ENCODE data around the gene OR10G7.

Gene OR10G7, protein sequence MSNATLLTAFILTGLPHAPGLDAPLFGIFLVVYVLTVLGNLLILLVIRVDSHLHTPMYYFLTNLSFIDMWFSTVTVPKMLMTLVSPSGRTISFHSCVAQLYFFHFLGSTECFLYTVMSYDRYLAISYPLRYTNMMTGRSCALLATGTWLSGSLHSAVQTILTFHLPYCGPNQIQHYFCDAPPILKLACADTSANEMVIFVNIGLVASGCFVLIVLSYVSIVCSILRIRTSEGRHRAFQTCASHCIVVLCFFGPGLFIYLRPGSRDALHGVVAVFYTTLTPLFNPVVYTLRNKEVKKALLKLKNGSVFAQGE

GRCh38 chr11:124041254-124041653 lies at the start of gene OR10G7:
Gene OR10G7, minus strand, starts transcription at chr11:124041325. Its CDS starts 2,324 bp downstream, at chr11:124039001.
- DNase-seq: no peak

DNA sequence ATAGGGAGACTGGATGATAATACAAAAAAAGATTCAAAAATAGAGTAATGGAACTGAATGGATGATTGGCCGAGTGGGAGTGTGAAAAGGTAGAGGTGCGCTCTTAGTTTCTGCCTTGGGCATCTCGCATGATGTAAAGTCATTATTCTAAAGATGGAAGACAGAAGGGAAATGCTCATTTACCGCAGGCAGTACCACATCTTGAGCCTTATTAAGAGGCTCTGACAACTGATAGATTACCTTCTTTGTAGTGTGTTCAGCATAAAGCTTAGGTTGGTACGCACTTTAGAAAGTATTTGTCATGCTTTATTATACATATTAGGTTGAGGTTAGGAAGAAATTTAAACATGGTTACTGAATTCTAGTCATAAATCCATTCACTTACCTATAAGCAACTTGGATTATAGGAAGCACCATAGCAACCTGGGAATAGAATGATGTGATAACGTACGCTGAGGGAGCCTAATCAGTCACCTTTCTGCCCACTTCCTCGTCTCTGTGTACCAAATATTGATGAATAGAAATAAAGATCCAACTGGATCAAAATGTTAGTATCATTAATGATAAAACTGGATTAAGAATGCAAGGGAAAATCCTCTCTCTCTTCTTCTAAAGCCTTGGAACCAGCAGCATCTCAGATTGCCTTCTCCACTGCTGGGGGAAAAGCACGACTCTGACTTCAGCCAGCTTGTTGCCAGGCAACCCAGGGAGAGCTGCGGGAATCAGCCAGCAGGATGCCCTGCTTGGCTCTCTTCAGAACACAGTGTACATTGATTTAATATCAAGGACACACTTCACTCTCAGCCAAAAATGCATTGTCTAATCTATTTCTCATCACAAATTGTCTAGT lies 45.1 kb upstream of the OR10G7 start:
- no peak for DNase-seq

DNA sequence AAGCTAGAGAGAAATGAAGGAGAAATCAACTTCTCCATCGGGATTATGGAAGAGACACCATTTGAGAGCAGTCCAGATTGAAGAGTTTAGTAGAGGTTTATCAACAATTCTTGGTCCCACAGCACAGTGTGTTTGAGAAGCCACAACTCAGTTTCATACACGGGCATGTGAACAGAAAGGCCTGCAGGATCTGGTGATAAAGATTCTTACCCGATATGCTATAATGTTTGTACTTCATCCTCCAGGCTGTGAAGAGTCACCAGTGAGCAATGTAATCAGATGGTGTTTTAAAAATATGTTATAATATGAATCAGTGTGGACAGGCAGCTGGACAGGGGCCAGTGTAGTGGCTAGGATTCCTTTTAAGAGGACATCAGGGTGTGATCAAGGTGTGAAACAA lies 44.5 kb upstream of the OR10G7 start:
- DNase-seq: no peak

DNA sequence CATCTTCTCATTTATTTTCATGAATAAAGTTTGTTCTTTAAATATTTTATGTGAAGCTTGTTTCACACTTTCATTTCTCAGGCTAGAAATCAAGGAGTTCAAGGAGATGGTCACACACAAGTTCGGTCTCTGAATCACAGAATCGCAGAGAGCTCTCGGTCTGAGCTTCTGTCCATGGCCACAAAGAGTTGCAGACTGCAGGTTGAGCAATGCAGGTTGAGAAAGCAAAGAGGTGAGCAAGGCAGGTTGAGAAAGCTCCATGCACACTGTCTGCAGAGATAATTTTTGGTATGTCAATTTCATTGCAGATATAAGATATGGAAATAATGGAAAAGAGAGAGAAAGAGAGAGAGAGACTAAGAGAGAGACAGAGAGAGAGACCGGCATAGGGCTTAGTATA lies 41.2 kb upstream of the OR10G7 start:
- DNase-seq: no peak

DNA sequence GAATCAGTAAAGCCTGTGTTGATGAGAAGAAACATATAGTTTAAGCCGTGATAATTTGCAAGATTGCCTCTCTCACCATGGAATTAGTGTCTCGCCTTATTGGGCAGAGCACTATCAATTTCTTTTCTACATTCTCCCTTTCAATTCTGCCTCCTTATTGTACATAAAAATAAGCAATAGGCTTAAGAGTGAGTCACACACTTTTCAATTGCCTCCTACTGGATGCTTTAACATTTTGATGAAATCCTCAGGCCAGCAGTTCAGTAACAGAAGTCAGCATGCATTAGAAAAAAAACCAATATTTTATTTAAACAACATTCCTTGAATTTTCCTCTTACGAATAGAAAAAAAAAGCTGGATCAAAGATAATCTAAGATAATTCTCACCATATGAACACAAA lies 40.4 kb upstream of the OR10G7 start:
- DNase-seq: no peak

- no peak for DNase-seq
Observed at GRCh38 chr11:124080327-124081001, 39.3 kb upstream of the OR10G7 start.

DNA sequence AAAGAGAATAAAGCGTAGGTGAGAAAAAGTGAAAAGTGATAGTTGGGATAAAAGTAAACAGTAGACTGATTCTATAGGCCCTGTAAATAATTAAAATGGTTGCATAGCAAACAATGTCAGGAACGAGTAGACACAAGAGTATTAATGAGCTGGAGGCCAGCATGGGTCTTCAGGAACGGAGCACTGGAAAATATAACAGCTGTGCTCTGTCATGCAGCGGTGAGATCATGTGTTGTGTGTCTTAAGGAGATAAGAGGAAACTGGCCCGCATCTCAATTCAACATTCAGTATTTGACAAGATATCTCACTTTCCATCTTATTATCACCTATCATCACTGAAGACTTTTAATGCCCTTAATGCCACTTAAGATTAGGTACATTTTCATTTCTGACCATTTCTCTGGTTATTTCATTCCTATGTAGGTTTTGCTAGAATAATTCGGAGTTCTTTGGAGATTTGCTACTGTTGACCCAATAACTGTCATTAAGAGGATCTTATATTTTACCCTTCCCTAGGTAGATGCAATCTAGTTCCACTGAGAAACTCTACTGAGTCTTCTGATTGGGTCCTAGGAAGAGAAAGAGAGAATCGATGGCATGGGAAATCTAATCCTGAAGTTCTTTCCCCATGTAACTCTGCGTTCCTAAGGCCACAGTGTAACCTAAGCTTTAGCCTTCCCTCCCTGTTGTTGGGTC lies 38.7 kb upstream of the OR10G7 start:
- no peak for DNase-seq

- DNase-seq: no peak
Observed at GRCh38 chr11:124078591-124078990, 37.5 kb upstream of the OR10G7 start.

DNA sequence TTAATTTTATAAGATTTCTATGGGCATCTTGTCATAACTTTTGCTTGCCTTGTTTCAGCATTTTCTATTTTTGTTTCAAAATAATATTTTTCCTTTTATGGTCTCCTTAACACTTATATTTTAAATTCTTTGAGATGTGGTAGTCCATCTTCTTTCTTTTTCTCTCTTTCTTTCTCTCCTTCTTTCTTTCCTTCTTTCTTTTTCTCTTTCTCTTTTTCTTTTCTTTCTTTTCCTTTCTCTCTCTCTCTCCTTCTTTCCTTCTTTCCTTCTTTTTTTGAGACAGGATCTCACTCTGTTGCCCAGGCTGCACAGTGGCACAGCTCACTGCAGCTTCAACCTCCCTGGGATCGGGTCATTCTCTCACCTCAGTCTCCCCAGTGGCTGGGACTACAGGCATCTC lies 36.1 kb upstream of the OR10G7 start:
- no peak for DNase-seq

DNA sequence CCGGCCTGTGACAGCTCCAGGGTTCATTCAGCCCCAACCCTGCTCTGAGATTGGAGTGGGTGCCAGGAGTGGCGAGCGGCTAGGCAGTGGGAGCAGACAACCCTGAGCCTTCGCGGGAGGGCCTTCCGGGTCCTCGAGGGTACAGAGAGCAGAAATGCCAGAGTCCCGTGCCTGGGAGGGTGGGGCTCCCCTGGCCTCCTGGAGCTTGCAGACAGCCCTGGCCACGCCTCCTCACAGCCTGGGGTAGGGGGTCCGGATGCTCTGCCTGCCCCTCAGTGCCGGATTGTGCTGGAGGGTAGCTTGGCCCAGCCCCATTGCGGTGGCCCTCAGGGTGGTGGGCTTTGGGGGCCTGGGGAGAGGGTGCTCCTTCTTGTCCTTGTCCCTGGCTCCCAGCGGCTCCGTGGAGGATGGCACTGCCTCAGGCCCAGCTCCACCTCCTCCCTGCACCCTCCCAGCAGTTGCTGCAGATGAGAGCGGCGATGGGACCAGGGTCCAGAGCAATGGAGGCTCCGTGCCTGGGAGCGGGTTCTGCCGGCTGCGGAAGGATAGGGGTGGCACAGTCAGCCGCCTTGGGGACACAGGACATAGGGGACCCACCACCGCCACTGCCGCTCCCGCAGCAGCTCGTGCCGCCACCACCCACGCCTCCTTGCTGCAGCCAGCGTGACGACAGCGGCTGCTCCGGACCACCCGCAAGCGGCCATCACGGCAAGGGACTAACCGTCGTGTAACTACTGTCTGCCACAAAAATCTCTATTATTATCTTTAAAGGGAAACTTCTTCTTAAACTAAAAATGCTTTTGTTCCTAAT lies 34.9 kb upstream of the OR10G7 start:
- no peak for DNase-seq

DNA sequence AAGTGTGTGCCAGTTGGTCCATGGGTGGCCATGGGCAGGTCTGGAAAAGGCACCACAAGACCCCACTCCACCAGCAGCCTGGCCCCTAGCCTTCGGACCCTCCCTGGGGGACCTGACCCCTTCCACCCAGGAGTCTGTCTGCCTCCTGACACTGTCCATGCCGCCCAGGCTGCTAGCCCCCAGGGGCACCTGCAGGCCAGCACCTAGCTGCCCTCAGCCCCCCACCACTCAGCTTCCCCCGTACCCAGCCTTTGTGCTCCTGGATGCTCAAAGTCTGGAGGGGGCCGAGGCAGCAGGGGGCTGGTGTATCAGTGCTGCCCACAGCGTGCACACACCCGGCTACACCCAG lies 34.3 kb upstream of the OR10G7 start:
- DNase-seq: no peak

DNA sequence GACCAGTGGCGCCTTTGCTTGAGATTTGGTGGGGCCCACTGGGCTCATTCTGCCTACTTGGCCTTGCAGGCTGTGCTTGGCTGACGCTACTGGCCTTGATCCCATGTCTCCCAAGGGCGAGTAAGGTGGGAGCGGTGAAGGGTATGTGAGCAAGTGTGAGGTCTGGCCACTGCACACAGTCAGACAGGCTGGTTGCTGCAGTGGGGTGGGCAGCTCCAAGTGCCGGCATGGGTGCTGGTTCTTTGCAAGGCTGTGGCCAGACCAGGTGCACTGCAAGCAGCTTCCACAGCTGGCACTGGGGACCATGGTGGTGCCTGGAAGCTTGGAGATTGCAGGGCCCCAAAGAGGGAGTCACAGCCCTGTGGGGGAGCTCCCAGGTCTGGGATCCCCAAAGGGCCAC lies 33.4 kb upstream of the OR10G7 start:
- no peak for DNase-seq

DNA sequence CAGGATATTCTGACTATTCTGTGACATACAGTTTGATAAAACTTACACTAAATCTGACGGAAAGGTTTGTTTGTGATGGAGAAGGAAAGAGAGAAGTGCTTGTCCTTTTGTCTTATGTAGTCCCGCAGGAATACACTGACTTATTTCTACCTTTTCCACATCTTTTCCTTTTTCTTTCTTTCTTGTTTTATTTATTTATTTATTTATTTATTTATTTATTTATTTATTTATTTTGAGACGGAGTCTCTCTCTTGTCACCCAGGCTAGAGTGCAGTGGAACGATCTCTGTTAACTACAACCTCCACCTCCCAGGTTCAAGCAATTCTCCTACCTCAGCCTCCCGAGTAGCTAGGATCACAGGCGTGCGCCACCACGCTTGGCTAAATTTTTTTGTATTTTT lies 31.0 kb upstream of the OR10G7 start:
- DNase-seq: no peak

- DNase-seq: no peak
Observed at GRCh38 chr11:124071623-124071948, 30.5 kb upstream of the OR10G7 start.

- peak; percentile 6 for DNase-seq
Observed at GRCh38 chr11:124070915-124071622, 29.9 kb upstream of the OR10G7 start.

GRCh38 chr11:124069429-124070401 lies 28.6 kb upstream of the OR10G7 start:
- DNase-seq: peak; percentile 40

DNA sequence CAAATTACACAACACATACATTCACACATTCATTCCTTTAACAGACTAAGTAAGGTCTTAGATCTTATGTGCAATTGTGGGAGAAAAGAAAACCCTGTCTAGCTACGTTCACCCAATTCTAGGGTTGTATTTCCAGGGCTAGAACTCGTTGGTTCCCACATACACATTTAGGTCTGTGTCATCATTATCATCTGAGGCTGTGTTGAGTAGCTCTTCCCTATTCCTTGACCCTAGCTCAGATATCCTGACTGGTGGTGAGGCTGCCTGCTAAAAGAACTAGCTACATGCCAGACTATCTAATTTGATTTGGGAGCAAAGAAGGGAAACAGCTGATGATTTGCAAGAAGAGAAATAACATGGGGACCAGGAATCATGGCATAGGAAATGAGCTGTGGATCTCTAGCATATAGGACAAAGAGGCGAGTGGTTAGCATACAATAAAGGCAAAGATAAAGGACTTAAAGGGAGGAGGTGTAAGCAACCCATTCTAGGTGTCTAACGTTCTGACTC lies 27.5 kb upstream of the OR10G7 start:
- DNase-seq: no peak

DNA sequence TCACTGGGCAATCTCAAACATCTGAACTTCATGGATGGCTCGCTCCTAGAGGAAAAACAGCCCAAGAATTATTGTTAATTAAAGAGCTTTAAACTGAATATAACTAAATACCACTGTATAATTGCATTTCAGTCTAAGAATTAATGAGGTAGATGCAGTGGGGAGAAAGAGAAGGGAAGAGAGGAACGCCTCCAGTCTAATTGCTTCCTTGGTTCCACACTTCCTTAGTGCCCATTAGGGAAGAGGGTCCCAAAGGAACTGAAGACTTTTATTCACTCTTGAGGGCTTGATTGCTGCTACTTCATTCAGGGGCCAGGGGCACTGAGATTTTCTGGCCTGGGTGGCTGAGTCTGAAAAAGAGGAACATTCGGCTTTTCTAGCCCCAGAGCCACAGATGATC lies 11.8 kb upstream of the OR10G7 start:
- no peak for DNase-seq

GRCh38 chr11:124050748-124051147 lies 9.6 kb upstream of the OR10G7 start:
- no peak for DNase-seq

GRCh38 chr11:124043420-124043819 lies 2.3 kb upstream of the OR10G7 start:
- DNase-seq: no peak

Data from NCI-H510A (cell line).